GM23338 (cell line): Measurements from ENCODE around the gene MAP2K7.
A peak's percentile ranks its signal among the peaks of the same experiment; 100 is the strongest.

Experiments used
- CTCF ChIP-seq, 2 experiments: fragments of 200-600 bp in 1 of 2; sonication (generic) in 1 of 2; conservative IDR thresholded peaks; 2 replicates each; pipeline versions ENCODE4 v1.5.1 to v1.6.1; 2016 to 2017; ENCODE audit warnings: antibody characterized with exemption in 2 of 2, low read depth in 2 of 2, mild to moderate bottlenecking in 2 of 2, moderate library complexity in 1 of 2
- POLR2AphosphoS5 ChIP-seq: IDR thresholded peaks from 2 replicates; pipeline ENCODE4 v1.6.1; 2016; ENCODE audit warnings: antibody characterized with exemption, low read depth

DNA sequence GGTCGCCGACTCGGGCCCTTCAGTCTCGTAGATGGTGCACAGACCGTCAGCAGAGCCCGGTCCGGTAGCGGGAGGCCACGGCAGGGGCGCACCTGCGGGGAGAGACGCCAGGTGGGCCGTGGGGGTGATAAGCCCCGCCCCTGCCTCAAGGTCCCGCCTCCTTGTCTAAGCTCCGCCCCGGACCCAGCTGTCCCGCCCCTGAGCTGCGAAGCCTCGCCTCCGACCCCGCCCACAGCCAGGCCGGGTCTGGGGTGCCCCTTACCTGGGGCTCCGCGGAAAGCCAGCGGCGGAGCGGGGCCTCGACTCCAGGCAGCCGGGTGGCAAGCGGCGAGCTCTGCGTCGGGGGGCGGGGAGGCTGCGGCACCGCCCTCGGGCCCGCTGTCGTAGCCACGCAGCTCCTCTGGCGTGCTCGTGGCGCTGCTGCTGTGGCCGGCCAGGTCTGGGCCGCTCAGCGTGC, 34.2 kb upstream of the MAP2K7 start:
- TF ChIP-seq CTCF (conservative IDR thresholded peaks at IDR 0.05; ENCODE audit: low read depth in 2 of 2): no peak
- peak; percentile 20; the same call in 1 of the 2 replicates for TF ChIP-seq POLR2AphosphoS5
